SJCRH30 (cell line): ENCODE results near the gene CROCC2. TPM values are rescaled to one million over a fixed set of nuclear protein-coding genes. Genes with fewer than 3 reads are reported as not detected.
A peak's percentile ranks its signal among the peaks of the same experiment; 100 is the strongest.

Experiments
- DNase-seq, 2 experiments: peaks; one replicate each; pipeline ENCODE4 v3.0.0-alpha.2; 2015 to 2020
- H3K27ac ChIP-seq: fragments of 250-450 bp; sonication (Bioruptor Pico); 2 replicates; pipeline ENCODE4 v1.5.1; 2020; ENCODE audit warnings: mild to moderate bottlenecking, moderate library complexity
- H3K27me3 ChIP-seq: fragments of 250-450 bp; sonication (Bioruptor Pico); 2 replicates; pipeline ENCODE4 v1.5.1; 2020; ENCODE audit warnings: mild to moderate bottlenecking, moderate library complexity
- H3K36me3 ChIP-seq: fragments of 250-450 bp; sonication (Bioruptor Pico); 2 replicates; pipeline ENCODE4 v1.5.1; 2020; ENCODE audit warnings: mild to moderate bottlenecking, moderate library complexity
- H3K4me1 ChIP-seq: fragments of 250-450 bp; sonication (Bioruptor Pico); 2 replicates; pipeline ENCODE4 v1.5.1; 2020; ENCODE audit warnings: mild to moderate bottlenecking, moderate library complexity
- H3K4me3 ChIP-seq: fragments of 250-450 bp; sonication (Bioruptor Pico); 2 replicates; pipeline ENCODE4 v1.5.1; 2020; ENCODE audit warnings: mild to moderate bottlenecking, moderate library complexity
- H3K9me3 ChIP-seq: fragments of 250-450 bp; sonication (Bioruptor Pico); replicated peaks from 2 replicates; pipeline ENCODE4 v1.5.1; 2020; ENCODE audit warnings: mild to moderate bottlenecking, moderate library complexity
- total RNA-seq: library from RNA; depleted of rRNA; stranded (reverse); fragments of >200 nt; shearing (Covaris generic); gene quantifications from 2 replicates; pipeline ENCODE4 v1.2.3, GENCODE V29; 2014

The CROCC2 gene
- total RNA-seq, 1 experiment from 2014 or later, result 0.26 TPM

DNA sequence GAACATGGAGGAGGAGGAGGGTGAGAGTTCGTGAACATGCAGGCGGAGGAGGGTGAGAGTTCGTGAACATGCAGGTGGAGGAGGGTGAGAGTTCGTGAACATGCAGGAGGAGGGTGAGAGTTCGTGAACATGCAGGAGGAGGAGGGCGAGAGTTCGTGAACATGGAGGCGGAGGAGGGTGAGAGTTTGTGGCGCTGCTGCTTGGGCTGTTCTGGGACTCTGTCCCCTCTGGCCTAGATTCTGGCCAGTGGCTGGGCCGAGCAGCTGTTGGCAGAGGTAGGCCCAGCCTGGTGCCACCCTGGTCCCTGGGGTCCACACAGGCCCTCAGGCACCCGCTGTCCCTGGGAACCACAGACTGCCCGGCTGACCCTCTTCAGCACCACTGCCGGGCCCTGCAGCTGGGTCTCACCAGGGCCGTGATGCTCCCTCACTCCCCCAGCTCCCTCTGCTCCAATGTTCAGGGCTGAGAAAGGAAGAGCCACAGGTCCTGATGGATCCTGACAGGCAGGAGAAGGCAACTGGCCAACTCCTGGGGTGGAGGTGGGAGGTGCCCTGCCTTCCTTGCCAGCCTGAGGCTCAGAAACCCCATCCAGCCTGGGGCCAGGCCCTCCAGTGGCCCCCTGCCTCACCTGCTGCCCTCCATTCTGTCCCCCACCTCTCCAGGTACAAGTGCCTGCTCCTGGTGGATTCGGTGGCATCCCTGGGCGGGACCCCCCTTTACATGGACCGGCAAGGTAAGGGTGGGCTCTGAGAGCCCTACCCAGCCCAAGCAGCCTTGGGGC is 33.6 kb upstream of the CROCC2 start:
- no peaks in the 10 kb centered on the region for H3K9me3 ChIP-seq
- DNase-seq, result no peak
- no peaks in the 10 kb centered on the region for H3K36me3 ChIP-seq
- no peak overlapping the region; the same call in 1 of the 2 replicates for H3K27ac ChIP-seq
- peaks cover 52% of the 10 kb centered on the region for H3K4me1 ChIP-seq
- no peaks in the 10 kb centered on the region for H3K27me3 ChIP-seq
- no peak overlapping the region for H3K4me3 ChIP-seq

DNA sequence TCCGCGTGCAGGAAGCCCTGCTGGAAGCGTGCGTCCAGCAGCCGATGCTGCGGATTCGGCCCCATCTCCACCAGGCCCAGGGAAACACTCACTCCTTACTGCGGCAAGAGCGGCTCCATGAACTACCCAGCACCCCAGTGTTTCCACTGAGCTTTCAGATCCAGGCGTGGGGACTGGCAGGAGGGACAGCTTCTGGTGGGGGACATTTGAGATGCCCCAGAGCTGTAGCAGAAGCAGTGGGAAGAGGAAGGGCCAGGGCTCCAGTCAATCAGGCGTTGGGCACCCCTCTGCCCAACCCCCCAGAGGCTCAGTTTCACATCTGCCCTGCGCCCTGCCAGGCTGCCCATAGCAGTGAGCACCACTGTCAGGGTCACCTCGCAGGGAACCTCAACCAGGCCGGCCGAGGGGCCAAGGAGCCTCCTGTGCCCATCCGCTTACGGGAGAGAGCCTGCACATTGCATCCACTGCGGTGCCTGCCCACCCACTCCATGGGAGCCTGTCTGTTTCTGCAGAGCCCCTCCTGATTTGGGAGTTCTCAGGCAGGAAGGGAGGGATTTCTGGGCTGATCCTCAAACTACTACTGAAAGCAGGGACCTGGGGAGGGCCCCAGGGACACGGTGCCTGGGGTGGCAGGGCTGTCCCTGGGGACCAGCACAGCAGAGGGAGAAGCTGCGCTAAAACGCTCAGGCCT is 32.9 kb upstream of the CROCC2 start:
- no peak for DNase-seq
- no peaks in the 10 kb centered on the region for H3K36me3 ChIP-seq
- no peaks in the 10 kb centered on the region for H3K27me3 ChIP-seq
- H3K27ac ChIP-seq, result peak overlapping the region; percentile 84; the same call in 1 of the 2 replicates
- H3K4me3 ChIP-seq, result no peak overlapping the region
- peaks cover 45% of the 10 kb centered on the region for H3K4me1 ChIP-seq
- H3K9me3 ChIP-seq, result no peaks in the 10 kb centered on the region

DNA sequence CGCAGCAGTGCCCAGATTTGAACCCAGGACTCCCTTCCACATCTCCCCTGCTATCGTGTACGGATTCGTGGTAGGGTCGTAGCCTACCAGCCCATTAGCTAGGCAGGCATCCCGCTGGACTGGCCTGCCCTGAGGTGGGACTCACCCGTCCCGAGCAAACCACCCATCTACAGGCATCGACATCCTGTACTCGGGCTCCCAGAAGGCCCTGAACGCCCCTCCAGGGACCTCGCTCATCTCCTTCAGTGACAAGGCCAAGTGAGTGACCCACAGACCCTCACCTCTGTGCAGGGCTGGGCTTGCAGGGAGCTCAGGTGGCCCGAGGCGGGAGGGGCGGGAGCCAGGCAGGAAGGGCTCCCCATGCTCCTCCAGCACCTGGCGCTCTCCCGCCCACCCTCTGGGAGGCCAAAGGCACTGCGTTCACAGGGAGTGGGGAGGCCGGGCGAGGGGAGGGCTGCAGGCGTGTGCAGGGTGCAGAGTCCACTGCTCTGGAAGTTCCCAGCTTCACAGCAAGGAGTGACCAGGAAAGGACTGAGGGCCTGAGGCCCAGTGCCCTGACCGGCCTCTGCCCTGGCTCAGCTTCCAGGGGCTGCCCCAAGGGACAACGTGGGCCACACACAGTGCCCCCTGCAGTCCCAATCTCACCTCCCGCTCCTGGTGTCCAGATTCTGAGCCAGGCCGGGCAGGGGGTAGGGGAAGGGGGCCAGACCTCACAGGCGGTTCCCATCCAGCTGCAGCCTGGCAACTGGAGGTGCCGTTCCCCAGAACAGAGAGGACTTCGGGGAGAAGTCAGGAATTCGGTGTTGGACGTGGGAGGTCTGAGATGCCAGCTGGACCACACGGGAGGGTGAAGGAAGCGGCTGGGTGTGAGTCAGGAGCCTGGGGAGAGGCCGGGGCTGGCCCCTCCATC is 32.1 kb upstream of the CROCC2 start:
- H3K4me1 ChIP-seq, result peaks cover 37% of the 10 kb centered on the region
- no peaks in the 10 kb centered on the region for H3K27me3 ChIP-seq
- H3K36me3 ChIP-seq, result no peaks in the 10 kb centered on the region
- no peaks in the 10 kb centered on the region for H3K9me3 ChIP-seq
- peak; percentile 91 to 94 for DNase-seq
- peak overlapping the region; percentile 84 for H3K27ac ChIP-seq
- H3K4me3 ChIP-seq, result no peak overlapping the region

DNA sequence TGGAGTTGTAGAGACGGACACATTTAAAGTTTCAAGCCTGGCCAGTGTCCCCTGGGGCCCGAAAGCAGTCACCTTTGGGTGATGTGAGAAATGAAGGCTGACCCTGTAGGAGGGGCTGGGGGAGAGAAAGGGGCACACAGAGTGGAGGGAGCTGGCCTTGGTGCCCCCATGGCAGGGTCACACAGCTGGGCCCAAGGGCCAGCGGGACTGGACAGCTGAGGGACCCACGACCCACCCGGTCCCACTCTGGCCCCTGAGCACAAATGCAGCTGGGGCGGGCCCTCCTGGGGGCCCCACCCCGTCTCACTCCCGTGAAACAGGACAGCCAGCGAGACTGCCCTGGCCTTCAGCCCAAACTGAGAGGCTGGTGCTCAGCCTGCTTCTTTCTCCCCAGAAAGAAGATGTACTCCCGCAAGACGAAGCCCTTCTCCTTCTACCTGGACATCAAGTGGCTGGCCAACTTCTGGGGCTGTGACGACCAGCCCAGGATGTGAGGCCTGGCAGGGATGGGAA is 31.4 kb upstream of the CROCC2 start:
- no peaks in the 10 kb centered on the region for H3K9me3 ChIP-seq
- peak overlapping the region; percentile 84 for H3K27ac ChIP-seq
- no peaks in the 10 kb centered on the region for H3K27me3 ChIP-seq
- H3K36me3 ChIP-seq, result no peaks in the 10 kb centered on the region
- no peak overlapping the region for H3K4me3 ChIP-seq
- DNase-seq, result peak; percentile 59 to 61
- H3K4me1 ChIP-seq, result peaks cover 37% of the 10 kb centered on the region

DNA sequence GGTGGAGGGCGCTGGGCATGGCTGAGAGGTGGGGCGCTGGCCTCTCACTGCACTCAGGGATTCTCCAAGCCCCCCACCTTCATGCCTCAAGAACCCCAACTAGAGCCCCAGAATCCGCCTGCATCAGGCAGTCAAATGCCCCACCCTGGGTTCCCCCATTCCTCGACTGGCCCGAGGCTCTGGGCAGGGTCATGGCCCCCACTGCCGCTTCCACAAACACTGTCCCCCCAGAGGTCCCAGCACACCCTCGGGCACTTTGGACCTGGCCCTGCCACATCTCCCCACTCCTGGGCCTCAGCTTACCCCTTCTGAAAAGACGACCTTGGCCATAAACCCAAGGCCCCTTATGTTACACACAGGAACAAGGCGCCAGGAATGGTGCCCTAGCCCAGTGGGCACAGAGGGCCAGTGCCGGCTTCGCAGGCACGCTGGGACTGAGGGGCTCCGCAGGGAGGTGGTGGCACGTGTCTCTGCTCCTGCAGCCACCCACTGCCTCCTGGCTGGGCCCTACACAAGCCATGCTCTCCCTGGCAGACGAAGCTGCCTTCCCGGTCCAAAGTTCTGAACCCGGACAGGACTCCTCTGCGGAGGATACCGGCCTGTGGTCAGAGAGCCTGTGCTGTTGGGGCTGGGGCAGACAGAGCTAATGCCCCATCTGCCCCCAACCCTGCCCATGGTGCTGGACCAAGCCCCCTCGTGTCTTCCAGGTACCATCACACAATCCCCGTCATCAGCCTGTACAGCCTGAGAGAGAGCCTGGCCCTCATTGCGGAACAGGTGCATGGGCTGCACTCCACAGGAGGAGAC is 30.7 kb upstream of the CROCC2 start:
- H3K4me1 ChIP-seq, result peaks cover 37% of the 10 kb centered on the region
- H3K36me3 ChIP-seq, result no peaks in the 10 kb centered on the region
- peak overlapping the region; percentile 84 for H3K27ac ChIP-seq
- H3K27me3 ChIP-seq, result no peaks in the 10 kb centered on the region
- no peak overlapping the region for H3K4me3 ChIP-seq
- DNase-seq, result no peak
- H3K9me3 ChIP-seq, result no peaks in the 10 kb centered on the region

DNA sequence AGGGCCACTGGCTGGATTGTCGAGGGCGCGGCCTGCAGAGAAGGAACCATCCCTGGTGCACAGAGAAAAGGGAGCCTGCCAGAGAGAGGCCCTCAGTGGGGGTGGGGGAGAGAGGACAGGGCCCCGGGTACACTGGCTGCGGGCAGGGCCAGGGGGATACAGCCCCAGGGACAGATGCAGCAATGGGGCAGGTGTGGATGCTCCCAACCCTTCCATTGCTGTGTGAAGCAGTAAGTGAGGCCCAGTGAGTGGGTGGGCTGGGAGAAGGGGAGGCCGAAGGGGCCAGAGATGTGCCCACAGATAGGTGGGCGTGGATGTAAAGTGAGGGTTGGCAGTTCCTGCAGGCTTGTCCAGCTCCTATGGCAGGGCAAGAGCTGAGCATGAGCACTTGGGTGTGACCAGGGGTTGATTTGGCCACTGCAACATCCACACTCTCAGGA is 30.1 kb upstream of the CROCC2 start:
- peaks cover 42% of the 10 kb centered on the region for H3K4me1 ChIP-seq
- H3K4me3 ChIP-seq, result no peak overlapping the region
- H3K36me3 ChIP-seq, result no peaks in the 10 kb centered on the region
- no peak overlapping the region; the same call in 1 of the 2 replicates for H3K27ac ChIP-seq
- H3K9me3 ChIP-seq, result no peaks in the 10 kb centered on the region
- DNase-seq, result no peak
- no peaks in the 10 kb centered on the region for H3K27me3 ChIP-seq

DNA sequence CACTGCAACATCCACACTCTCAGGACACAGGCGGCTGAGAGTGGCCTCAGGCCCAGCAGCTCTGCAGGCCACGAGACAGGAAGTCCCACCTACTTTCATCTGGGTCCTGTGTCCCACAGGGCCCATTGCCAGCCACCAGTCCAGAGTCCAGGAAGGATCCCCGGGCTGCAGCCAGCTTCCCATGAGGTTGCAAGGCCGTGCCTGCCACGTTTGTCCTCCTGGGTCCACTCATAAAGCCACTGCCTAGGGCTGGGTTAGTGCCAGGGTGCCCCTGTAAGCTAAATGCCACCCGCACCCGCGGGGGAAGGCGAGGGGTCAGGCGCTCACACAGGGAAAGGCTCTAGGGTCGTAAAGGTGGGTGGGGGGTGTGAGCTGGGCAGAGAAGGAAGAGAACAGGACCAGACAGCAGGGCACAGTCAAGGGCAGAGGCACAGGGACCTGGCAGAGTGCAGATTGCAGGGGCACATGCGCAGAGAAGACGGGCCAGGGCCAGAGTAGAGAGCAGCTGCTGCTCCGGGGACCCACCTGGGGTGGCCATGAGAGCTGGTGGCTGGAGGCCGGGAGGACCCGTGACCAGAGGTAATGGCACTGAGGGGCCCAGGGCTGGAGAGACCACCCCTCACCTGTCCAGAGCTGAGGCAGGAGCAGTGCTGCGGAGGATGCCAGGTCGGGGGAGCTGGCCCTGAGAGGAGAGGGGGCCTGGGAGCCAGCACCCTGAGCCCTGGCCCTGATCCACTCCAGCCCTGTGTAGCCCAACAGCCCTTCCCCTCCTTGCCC is 29.5 kb upstream of the CROCC2 start:
- Histone ChIP-seq H3K27me3 (no peaks in the 10 kb centered on the region), H3K36me3 (no peaks in the 10 kb centered on the region), H3K4me1 (peaks cover 48% of the 10 kb centered on the region), H3K9me3 (no peaks in the 10 kb centered on the region), H3K4me3 (no peak overlapping the region), H3K27ac (no peak overlapping the region)
- DNase-seq, result no peak

DNA sequence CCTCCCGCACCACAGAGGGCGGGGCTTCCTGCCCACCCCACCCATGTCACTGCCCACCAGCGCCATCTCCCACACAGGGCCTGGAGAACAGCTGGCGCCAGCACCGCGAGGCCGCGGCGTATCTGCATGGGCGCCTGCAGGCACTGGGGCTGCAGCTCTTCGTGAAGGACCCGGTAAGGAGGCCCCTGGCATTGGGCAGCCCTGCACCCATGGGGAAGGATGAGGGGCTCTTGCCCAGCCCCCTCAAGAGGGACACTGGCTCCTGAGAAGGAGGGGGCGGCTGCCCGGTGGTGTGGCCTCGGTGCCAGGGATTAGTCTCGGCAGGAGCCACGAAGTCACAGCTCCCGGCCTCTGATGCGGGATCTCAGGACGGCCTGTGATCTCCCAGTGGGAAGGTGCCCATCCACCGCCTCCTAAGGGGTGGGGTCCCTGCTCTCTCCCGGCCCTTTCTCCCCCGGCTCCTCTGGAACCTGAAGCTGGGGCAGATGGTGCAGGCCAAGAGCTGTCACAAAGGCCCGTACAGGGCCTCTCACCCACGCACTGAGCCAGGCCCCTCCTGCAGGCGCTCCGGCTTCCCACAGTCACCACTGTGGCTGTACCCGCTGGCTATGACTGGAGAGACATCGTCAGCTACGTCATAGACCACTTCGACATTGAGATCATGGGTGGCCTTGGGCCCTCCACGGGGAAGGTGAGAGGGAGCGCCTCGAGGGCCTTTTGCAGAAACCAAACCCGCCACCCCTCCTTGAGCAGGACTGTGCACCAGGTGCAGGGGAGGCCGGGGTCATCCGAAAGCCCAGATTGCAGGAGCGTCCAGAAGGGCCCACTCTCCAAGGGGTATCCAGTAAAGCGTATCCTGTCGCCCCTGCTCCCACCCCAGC is 28.4 kb upstream of the CROCC2 start:
- no peak for DNase-seq
- no peaks in the 10 kb centered on the region for H3K9me3 ChIP-seq
- no peak overlapping the region for H3K27ac ChIP-seq
- peaks cover 56% of the 10 kb centered on the region for H3K4me1 ChIP-seq
- H3K36me3 ChIP-seq, result no peaks in the 10 kb centered on the region
- no peaks in the 10 kb centered on the region for H3K27me3 ChIP-seq
- H3K4me3 ChIP-seq, result no peak overlapping the region

DNA sequence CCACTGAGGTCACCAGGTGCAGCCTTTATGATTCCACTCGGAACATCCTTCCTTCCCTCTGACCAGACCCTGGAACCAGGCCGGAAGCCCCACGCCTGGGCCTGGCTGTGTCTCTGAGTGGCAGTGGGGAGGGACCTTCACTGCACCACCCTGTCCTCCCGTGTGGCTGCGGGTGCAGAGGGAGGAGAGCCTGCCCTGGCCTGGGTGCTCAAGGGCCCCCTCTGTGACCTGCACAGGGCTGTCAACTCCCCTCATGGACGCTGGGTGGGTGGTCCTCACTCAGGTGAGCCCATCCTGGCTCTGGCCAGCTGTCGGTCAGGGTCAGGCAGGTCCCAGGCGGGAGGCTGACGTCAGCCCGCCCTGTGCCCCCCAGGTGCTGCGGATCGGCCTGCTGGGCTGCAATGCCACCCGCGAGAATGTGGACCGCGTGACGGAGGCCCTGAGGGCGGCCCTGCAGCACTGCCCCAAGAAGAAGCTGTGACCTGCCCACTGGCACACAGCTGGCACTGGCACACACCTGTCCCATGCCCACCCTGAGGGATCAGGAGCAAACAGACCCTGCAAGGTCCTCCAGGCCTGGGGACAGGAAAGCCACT is 27.7 kb upstream of the CROCC2 start:
- Histone ChIP-seq H3K27ac (no peak overlapping the region), H3K4me1 (peaks cover 56% of the 10 kb centered on the region), H3K4me3 (no peak overlapping the region), H3K36me3 (no peaks in the 10 kb centered on the region), H3K27me3 (no peaks in the 10 kb centered on the region), H3K9me3 (no peaks in the 10 kb centered on the region)
- no peak for DNase-seq

DNA sequence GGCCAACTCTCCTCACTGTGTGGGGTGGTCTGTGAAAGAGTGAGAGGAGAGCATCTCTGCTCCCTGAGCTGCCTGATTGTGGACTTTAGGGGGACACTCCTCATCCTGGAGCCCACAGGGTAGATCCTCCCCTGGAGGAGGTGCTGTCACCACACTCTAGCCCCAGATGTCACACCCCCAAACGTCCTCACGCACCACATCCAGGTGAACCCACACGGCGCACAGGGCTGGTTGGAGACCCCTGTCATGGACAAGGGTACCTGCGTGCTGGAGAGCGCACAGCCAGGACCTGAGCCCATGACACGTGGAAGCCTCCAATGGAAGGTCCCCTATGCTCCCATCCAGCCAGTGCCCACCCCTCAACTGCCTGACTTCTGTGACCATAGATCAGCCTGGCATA is 27.0 kb upstream of the CROCC2 start:
- Histone ChIP-seq H3K27ac (no peak overlapping the region), H3K36me3 (no peaks in the 10 kb centered on the region), H3K4me1 (peaks cover 49% of the 10 kb centered on the region), H3K4me3 (no peak overlapping the region), H3K9me3 (no peaks in the 10 kb centered on the region), H3K27me3 (no peaks in the 10 kb centered on the region)
- peak in 1 of 2 experiments; percentile 0 for DNase-seq

DNA sequence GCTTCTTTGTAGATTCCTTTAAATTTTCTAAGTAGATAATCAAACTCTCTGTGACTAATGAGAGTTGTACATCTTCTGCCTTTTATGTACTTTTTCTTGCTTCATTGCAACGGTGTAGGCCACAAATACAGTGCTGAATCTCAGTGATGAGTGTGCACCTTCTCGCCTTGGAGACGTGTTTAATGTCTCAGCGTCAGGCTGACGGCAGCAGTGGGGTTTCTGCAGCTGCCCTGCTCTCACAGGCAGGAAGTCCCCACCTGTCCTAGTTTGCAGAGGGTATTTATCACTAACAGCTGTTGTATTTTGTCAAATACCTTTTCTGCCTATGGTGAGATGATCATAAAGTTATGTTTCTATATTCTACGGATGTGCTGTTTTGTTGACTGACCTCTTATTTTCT is 24.2 kb upstream of the CROCC2 start:
- Histone ChIP-seq H3K27me3 (no peaks in the 10 kb centered on the region), H3K36me3 (no peaks in the 10 kb centered on the region), H3K9me3 (no peaks in the 10 kb centered on the region), H3K4me3 (peak overlapping the region; percentile 23), H3K4me1 (peaks cover 28% of the 10 kb centered on the region), H3K27ac (peak overlapping the region; percentile 92)
- DNase-seq, result peak; percentile 92 to 95

DNA sequence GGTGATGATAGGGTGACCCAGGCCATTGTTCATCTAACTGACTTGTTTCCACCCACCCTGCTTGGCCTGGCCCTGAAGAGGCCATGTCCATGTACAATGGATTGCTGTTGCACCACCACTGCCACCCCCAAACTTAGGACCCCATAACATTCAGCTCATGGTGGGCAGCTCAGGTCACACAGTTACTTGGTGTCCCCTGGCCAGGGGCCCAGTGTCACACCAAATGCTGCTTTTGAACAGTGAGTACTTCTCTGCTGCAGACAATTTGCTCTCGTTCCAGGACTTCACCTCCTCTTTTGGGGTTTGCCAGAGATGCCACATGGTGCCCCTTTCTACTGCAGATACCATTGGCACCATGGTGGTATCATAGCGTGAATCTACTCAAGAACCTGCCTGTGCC is 21.9 kb upstream of the CROCC2 start:
- H3K27me3 ChIP-seq, result no peaks in the 10 kb centered on the region
- no peak overlapping the region for H3K4me3 ChIP-seq
- H3K9me3 ChIP-seq, result no peaks in the 10 kb centered on the region
- H3K36me3 ChIP-seq, result no peaks in the 10 kb centered on the region
- H3K4me1 ChIP-seq, result peaks cover 28% of the 10 kb centered on the region
- H3K27ac ChIP-seq, result no peak overlapping the region
- DNase-seq, result no peak
